ENCODE results near the gene PCSK6.

DNA sequence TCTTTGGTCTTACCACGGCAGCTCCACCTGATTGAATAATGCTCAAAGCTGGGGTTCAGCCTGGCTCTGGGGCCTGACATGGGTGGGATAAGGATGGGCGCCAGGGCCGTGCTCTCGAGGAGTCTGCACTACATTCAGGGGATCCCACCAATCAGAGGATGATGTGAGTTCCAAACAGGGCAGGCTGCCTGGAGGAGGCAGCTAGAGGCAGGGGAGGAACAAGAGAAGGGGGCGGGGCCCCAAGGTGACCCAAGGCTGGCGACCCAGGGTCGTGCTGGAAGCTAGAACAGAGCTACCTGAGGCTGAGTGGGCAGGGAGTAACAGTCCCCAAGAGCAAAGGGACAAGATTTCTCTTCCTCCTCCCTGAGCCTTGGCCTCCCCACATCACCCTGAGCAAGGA, 56.1 kb downstream of the PCSK6 start:
- TF ChIP-seq, protein P1, sequence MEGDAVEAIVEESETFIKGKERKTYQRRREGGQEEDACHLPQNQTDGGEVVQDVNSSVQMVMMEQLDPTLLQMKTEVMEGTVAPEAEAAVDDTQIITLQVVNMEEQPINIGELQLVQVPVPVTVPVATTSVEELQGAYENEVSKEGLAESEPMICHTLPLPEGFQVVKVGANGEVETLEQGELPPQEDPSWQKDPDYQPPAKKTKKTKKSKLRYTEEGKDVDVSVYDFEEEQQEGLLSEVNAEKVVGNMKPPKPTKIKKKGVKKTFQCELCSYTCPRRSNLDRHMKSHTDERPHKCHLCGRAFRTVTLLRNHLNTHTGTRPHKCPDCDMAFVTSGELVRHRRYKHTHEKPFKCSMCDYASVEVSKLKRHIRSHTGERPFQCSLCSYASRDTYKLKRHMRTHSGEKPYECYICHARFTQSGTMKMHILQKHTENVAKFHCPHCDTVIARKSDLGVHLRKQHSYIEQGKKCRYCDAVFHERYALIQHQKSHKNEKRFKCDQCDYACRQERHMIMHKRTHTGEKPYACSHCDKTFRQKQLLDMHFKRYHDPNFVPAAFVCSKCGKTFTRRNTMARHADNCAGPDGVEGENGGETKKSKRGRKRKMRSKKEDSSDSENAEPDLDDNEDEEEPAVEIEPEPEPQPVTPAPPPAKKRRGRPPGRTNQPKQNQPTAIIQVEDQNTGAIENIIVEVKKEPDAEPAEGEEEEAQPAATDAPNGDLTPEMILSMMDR (IDR thresholded peaks at IDR 0.05; ENCODE audit: insufficient read depth, low read length), result no peak
- TF ChIP-seq, protein P2, sequence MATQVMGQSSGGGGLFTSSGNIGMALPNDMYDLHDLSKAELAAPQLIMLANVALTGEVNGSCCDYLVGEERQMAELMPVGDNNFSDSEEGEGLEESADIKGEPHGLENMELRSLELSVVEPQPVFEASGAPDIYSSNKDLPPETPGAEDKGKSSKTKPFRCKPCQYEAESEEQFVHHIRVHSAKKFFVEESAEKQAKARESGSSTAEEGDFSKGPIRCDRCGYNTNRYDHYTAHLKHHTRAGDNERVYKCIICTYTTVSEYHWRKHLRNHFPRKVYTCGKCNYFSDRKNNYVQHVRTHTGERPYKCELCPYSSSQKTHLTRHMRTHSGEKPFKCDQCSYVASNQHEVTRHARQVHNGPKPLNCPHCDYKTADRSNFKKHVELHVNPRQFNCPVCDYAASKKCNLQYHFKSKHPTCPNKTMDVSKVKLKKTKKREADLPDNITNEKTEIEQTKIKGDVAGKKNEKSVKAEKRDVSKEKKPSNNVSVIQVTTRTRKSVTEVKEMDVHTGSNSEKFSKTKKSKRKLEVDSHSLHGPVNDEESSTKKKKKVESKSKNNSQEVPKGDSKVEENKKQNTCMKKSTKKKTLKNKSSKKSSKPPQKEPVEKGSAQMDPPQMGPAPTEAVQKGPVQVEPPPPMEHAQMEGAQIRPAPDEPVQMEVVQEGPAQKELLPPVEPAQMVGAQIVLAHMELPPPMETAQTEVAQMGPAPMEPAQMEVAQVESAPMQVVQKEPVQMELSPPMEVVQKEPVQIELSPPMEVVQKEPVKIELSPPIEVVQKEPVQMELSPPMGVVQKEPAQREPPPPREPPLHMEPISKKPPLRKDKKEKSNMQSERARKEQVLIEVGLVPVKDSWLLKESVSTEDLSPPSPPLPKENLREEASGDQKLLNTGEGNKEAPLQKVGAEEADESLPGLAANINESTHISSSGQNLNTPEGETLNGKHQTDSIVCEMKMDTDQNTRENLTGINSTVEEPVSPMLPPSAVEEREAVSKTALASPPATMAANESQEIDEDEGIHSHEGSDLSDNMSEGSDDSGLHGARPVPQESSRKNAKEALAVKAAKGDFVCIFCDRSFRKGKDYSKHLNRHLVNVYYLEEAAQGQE (IDR thresholded peaks at IDR 0.05; ENCODE audit: insufficient replicate concordance, low read depth), result no peak
- TF ChIP-seq SPI1 (IDR thresholded peaks at IDR 0.05; ENCODE audit: borderline replicate concordance, low read depth), result no peak

Data from HL-60 (cell line).